Activated CD4-positive, alpha-beta T cell treated with anti-CD3 and anti-CD28 coated beads, Interleukin-2, amount 50 U/mL, for 16 hours (primary cell): ENCODE data around the gene SERHL2.
"Not testable (repeated sequence)": the region's sequence is repeated elsewhere in the genome, so short reads cannot be mapped to it uniquely, and the experiment has no call there.

Experiments
- DNase-seq: peaks from one replicate; pipeline ENCODE4 v3.0.0-alpha.2; 2020

Gene SERHL2

GRCh38 chr22:42553475-42554361, at the start of gene SERHL2:
TSS of gene SERHL2 (plus strand) at chr22:42553956. CDS start at chr22:42554021, 65 bp downstream.
- DNase-seq = peak; percentile 75

GRCh38 chr22:42508327-42508974, 45.3 kb upstream of the SERHL2 start:
- DNase-seq = not testable (repeated sequence)

- DNase-seq = not testable (repeated sequence)
Observed at GRCh38 chr22:42508975-42509364, 44.8 kb upstream of the SERHL2 start.

- peak; percentile 7 for DNase-seq
Observed at GRCh38 chr22:42509548-42509947, 44.2 kb upstream of the SERHL2 start.

- no peak for DNase-seq
Observed at GRCh38 chr22:42511401-42511891, 42.3 kb upstream of the SERHL2 start.

- not testable (repeated sequence) for DNase-seq
Observed at GRCh38 chr22:42512273-42512990, 41.3 kb upstream of the SERHL2 start.

GRCh38 chr22:42514331-42514730, 39.4 kb upstream of the SERHL2 start:
- DNase-seq = not testable (repeated sequence)

- not testable (repeated sequence) for DNase-seq
Observed at GRCh38 chr22:42515304-42515703, 38.5 kb upstream of the SERHL2 start.

GRCh38 chr22:42515896-42516295, 37.9 kb upstream of the SERHL2 start:
- DNase-seq = no peak

- DNase-seq = not testable (repeated sequence)
Observed at GRCh38 chr22:42517103-42517502, 36.7 kb upstream of the SERHL2 start.

GRCh38 chr22:42518638-42519524, 34.9 kb upstream of the SERHL2 start:
- not testable (repeated sequence) for DNase-seq

- peak; percentile 84 for DNase-seq
Observed at GRCh38 chr22:42519525-42520401, 34.0 kb upstream of the SERHL2 start, which contains the start of gene RRP7A. TSS of gene RRP7A (minus strand) at chr22:42519796. CDS start at chr22:42519786, 10 bp downstream.

GRCh38 chr22:42521228-42521546, 32.6 kb upstream of the SERHL2 start:
- DNase-seq = no peak

GRCh38 chr22:42522546-42522945, 31.2 kb upstream of the SERHL2 start:
- no peak for DNase-seq

GRCh38 chr22:42528591-42529307, 25.0 kb upstream of the SERHL2 start:
- no peak for DNase-seq

GRCh38 chr22:42529435-42529834, 24.3 kb upstream of the SERHL2 start:
- not testable (repeated sequence) for DNase-seq

GRCh38 chr22:42531401-42532084, 22.2 kb upstream of the SERHL2 start:
- DNase-seq = not testable (repeated sequence)

GRCh38 chr22:42533638-42533977, 20.1 kb upstream of the SERHL2 start:
- DNase-seq = no peak

- DNase-seq = not testable (repeated sequence)
Observed at GRCh38 chr22:42535082-42535731, 18.5 kb upstream of the SERHL2 start.
